Kidney capillary endothelial cell (primary cell): ENCODE measurements around the gene GRIP2.

ENCODE experiments used
- DNase-seq: peaks from one replicate; pipeline ENCODE4 v3.0.0-alpha.2; 2018; ENCODE audit warnings: low spot score

Gene GRIP2

DNA sequence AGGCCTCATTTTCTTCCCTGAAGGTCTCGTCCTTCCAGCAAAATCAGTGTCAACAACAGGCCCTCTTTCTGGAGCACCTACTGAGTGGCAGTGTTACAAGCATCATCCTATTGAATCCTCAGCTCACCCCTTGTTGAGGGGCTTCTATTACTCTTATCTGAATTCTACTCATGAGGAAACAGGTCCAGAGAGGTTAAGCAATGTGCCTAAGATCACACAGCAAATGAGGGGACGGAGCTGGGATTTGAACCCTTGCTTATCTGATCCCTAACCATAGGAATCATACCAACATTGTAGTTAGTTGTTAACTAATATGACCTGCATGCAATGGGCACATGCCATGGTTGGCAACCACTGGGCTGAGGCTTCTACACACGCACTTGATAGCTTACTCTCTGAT is 74.7 kb downstream of the GRIP2 start:
- no peak for DNase-seq

DNA sequence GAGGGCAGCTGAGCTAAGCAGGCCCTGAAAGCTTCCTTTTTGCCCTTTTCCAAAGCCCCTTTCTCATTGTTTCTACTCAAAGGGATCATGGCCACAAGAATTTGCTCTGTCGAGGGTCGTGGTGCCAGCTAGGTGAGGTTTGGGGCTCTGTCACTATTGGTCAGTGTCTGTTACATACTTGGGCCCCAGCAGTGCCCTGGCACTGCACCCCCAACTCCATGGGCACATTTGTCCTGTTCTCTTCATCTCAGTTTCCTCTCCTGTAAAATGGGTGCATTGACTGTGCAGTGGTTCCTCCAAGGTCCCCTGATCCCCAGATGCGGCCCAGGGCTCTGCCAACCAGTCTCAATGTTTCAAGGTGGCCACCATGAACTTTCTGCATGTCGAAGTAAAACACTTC is 75.6 kb downstream of the GRIP2 start:
- DNase-seq = no peak

DNA sequence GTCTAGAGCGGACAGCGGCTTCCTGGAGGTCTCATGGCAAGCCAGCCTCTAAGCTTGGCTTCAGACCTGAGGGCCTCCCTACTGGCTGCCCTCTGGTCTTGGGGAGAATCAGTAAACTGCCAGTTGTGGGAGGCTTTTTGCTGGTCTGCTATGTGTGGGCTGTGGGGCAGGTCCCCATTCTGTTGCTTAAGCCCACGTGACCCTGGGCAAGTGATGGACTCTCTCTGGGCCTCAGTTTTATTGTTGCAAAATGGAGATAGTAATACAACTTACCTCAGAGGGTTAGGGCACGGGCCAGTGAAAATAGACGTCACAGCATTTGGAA is 76.0 kb downstream of the GRIP2 start:
- DNase-seq = no peak

DNA sequence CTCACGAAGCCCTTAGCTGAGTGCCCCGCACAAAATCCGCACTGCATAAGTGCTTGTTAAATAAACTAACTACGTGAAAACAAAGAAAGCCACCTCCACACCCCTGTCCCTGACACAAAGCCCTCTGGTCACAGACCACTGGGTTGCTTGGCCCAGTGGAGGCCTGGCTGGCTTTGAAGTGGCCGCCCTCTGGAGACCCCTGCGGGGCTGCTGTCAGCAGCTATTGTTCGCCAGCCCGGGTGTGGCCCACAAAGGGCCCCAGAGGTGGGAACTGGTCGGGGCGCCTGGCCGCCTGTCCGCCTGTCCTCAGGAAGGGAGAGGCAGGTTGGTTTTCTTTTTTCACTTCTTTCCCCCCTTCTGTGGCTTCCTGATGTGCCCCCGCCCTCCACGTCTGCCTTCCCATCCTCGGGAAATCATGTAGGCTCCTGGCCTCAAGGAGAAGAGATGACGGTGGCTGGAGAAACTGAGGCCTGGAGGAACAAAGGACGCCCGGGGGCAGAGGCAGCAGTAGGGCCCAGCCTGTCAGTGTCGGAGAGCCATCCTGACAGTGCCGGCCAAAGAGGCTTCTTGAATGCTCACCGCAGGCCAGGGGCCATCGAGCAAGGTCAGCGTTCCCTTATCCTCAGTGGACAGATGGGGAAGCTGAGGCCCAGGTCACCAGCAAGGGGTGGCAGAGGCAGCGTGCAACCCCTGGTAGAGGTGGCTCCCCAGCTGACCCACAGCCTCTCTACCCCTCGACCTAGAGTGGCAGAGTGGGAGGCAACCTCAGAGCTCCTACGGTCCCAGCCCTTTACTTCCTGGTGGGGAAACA is 76.6 kb downstream of the GRIP2 start:
- DNase-seq = no peak

DNA sequence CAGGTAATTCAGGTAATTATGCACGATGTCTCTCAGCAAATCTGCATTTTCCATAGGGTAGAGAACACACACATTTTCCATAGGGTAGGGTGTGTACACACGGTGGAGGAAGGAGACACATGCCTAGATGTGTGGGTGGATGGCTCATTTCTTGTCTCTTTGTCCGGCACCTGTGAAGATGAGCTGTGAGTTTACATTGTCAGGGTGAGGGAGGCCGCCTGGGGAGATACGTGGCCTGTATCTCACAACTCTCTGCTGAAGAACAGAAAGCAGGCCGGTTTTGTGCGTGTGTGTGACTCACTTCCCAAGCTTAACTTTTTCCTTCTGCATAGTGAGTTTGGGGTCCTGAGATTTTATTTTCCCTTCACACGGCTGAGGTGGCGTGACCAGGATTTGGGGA is 77.4 kb downstream of the GRIP2 start:
- DNase-seq = no peak

DNA sequence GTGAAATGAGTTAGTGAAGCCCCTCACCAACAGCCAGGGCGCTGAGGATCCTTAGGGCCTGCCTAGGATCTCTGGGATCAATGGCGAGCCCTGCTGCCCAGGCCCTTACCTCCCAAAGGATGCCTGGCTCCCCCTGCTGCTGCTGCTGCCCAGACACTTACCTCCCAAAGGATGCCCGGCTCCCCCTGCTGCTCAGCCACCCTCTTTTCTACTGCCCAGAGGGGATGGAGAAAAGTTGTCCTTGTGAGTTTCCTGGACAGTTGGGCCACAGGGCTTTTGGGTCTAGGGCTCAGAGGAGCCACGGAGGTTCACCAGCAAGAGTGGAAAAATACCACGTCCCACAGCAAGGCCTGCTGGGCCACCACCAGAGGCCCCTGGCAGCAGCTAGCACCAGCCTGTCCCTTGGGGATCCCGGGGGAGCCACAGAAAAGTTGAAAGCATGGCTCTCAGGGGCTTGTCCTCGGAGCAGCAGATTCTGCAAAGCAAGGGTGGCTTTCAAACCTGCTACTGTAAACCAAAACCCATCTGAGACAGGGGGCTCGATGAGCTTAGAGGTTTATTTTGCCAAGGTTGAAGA is 78.3 kb downstream of the GRIP2 start:
- DNase-seq = peak; percentile 51

DNA sequence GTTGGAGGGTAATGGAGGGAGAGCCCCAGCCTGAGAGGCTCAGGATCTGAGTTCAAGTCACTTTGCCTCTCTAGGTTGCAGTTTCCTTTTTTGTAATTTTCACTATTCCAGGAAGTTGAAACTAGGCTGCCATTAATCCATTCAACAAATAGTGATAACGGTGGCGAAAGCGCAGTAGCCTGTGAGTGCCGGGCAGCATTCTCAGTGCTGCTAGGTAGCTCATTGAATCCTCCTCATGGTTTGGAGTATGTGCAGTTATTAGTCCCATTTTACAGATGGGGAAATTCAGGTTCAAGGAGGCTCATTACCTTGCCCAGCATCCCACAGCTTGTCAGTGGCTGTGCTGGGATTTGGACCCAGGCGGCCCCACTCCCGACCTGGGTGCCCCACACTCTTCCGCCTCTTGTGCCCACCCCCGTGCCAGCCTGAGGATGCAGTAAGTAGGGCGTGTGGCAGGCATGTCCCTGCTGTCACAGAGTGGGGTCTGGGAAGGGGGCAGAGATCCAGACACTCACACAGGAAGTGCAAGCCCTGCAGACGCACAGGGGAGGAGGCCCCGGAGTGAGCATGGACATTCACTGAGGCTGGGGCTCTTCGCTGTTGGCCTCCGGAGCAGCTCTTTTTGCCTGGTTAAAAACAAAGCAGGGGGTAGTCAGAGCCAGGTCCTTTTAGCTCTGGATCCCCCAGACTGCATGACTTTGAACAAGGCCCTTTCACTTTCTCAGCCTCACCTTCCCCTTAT is 79.0 kb downstream of the GRIP2 start:
- no peak for DNase-seq

DNA sequence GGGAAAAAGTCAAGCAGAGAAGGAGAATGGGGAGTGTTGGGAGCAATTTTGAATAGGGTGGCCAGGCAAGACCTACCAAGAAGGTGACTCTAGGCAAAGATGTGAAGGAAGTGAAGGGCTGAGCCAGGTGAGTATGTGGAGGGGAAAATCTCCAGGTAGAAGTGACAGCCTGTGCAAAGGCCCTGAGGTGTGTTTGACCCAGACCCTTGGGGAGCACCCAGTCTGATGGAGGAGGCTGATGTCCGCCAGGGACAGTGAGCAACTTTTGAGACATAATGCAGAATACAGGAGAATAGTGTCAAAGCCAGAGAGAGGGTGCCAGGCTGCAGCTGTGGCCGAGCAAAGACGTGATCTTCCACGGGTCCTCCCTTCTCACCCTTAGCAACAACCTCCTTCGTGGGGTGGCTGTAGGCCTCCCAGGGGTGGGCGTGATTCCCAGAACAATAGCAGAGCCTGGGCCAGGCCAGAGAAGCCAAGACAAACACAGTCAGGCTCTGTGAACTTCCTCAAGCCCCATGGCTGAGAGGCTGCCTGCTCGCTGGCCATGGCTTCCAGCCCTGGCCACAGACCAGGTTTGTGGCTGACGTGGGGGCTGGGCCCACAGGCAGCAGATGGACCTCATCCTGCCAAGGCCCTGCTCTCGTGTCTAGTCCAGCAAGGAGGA is 79.7 kb downstream of the GRIP2 start:
- peak; percentile 36 for DNase-seq

DNA sequence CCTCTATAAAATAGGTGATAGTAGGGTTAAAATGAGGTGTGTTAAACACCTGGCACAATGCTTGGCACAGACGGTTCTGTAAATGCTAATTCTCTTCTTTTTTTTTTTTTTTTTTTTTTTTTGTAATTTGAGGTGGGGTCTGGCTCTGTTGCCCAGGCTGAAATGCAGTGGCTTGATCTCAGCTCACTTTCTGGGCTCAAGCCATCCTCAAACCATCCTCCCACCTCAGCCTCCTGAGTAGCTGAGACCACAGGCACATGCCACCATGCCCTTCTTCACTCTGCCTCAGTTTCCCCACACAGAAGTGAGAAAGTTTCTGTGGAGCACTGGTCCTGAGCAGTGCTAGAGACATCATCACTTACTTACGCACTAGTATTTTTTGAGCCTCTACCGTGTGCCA is 80.4 kb downstream of the GRIP2 start:
- no peak for DNase-seq

DNA sequence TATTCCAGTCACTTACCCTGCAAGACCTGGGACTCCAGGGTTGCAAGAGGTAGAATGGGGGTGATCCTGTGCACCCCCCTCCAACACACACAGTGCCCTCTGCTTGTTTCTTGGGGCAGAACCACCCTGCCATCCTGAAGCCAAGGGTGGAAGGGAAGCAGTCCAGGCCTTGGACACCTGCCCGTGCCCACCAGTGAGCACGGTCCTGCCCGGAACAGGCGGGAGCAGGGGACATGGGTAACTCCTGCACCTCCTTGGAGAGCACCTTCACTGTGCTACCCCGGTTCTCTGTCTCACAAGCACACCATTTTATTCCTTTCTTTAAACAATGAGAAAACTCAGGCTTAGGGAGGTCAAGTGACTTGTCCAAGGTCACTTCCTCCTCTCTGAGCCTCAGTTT is 80.8 kb downstream of the GRIP2 start:
- DNase-seq = no peak

DNA sequence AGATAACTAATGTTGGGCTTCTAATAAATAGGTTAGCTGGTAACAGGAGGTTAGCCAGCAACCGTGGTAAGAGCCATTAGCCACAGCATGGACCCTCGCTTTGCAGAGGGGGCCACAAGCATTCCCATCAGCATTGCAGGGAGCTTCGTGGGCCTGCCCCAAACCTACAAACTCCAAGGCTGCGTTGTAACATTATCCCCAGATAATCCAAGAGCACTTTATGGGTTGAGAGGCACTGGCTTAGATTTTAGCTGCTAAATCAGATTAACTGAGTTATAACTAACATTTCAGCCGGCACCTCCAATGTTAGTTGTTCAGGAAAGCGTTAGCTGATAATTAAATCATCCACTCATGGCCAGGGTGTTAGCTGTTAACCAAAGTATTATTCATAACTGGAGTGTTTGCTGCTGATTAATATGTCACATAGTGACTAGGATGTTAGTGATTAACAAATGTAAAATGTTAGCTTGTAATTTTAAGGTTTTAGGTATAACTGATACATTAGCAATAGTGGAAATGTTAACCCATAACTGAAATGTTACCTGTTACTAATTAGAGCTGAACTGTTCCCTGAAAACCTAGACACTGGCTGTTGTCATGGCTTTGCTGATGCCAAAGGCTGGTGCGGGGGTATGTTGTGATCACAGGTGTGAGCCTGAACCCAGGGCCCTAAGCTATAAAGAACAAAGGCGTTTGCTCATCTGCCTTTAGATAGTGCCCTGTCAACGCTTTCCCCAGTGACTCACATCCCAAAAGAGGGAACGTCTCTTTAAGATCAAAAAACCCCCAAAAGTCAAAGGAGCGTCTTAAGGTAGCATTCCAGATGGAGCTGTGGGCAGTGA is 81.5 kb downstream of the GRIP2 start:
- no peak for DNase-seq

DNA sequence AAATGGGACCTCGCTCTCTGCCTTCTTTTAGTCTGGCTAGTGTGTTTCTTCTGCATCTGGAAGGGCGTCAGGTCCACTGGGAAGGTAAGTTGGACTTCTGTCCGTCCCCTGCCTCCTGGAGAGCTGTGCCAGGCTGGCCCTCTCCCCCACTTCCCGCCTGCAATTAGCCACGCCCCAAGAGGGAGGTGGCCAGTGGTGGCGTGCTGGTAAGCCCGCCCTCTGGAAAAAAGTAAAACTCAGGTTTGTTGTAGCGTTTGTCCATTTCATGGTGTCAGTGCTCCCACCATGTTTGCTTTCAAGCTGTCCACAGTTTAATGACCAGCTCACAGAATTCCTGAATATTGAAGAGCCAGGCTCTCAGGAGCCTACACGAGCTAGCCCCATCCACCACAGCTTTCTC is 82.1 kb downstream of the GRIP2 start:
- no peak for DNase-seq

DNA sequence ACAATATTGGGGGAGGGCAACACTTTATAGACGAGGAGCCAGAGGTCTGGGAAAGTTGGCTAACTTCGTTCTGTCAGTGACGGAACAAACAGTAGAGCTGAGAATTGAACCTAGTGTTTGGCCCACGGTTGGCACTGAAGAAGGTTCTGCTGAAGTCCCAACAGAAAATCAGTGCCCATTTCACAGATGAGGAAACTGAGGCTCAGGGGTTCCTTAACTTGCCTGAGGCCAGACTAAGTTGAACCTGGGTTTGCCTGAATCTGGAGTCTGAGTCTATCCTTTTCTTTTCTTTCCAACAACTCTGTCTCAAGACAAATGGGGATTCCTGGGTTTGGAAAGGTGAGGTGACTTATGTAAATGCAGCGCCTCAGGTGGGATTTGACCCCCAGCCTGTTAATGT is 82.7 kb downstream of the GRIP2 start:
- DNase-seq = no peak

DNA sequence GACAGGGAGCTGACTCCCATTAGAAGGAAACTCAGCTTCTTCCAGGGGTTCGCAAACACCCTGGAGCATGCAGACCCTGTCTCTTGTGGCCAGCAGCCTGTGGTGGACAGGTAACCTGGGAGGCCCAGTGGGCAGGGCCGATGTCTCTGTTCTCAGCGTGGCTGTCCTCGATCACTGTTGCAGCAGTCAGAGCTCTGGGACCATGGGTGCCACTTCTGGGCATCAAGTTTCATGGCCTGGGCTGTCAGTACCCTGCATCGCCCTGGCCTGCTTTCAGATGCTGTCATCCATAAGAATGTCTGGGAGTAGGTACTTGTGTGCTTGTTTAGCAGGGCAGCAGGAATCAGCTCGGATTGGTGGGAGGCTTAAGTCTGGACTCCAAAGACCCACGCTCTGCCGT is 83.3 kb downstream of the GRIP2 start:
- no peak for DNase-seq

DNA sequence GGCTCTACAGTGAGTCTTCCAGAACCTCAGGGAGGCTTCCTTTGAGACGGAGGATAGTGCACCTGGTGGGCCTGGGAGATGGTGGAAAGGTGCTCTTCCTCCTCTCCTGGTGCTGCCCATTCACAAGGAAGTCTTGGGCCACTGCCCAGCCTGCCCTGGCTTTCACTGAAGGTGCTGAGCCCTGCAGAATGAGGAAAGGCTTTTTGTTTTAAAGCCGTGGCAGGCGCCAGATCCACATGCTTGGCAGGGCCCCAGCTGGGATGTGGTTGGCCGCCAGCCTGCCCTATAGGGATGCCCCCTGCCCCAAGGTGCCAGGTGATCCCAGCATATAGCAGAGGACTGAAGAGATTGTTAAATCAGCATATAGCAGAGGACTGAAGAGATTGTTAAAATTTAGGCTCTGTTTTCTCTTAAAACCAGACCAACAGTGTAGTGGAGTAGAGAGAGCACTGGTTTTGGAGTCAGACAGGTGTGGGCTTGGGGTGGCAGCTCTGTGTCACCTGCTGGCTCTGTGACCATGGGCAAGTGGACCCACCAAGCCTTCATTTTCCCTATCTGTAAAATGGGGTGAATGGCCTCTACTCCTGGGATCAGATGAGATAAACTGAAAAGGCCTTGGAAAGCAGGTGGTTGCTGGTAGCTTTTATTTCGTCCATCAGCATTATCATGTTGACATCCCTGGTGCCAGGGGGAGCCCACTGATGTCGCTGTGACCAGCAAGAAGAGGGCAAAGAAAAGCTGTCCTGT is 84.4 kb downstream of the GRIP2 start:
- no peak for DNase-seq

DNA sequence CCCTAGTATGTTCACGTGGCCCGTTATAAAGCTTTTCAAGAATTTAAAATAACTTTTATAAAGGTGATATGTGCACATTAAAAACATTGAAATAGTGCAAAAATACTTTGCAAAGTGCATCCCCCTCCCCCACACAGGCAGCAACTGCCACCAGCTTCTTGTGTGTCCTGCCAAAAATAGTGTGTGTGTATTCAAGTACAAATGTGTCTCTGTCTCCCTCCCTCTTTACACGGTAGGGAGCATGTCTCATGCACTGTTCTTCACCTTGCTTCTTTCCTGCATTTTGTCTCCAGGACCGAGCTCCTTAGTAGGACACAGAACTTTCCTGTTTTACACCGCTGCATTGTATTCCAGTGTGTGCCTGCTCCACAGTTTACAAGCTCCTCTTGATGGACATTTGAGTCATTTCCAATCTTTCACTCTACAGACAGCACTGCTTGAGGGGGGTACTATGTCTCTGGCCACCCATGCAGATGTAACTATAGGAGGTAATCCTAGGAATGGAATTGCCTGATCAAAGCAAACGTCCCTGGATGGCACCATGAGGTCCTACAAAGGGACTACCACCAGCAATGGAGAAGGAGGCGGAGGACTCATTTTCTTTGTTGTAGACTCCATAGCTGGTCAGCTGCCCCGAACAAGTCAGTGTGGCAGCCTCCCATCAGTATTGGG is 85.4 kb downstream of the GRIP2 start:
- DNase-seq = no peak

DNA sequence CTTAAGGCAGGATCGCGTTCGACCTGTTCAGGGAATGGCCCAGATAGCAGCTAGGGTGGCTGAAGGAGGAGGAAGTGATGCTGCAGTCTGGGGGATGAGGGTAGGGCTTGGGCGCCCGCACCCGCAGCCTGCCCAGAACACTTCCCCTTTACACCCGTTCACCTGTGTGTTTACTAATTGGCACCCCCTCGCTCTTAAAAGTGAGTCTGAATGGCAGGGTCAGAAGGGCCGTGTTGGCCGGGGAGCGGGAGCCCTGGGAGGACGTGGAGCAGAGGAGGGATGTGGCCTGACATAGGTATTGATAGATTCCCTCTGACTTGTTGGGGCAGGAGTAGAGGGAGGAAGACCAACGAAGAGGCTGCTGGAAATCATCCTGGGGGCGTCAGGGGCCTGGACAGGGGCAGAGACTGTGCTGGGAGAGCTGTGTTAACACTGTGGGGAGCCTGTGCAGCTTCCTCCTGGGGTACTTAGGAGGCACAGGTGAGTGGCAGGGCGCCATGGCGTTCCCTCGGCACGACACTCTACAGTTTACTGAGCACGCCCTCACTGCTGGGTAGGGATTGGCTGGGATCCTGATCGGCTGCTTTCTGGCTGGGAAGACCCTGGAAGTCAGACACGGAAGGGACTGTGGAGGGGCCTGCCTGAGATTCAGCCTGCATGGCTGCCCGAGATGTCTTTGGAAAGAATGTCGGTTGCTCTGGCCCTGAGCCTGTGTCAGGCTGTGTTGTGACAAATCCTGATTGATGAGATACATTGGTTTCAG is 86.1 kb downstream of the GRIP2 start:
- no peak for DNase-seq

DNA sequence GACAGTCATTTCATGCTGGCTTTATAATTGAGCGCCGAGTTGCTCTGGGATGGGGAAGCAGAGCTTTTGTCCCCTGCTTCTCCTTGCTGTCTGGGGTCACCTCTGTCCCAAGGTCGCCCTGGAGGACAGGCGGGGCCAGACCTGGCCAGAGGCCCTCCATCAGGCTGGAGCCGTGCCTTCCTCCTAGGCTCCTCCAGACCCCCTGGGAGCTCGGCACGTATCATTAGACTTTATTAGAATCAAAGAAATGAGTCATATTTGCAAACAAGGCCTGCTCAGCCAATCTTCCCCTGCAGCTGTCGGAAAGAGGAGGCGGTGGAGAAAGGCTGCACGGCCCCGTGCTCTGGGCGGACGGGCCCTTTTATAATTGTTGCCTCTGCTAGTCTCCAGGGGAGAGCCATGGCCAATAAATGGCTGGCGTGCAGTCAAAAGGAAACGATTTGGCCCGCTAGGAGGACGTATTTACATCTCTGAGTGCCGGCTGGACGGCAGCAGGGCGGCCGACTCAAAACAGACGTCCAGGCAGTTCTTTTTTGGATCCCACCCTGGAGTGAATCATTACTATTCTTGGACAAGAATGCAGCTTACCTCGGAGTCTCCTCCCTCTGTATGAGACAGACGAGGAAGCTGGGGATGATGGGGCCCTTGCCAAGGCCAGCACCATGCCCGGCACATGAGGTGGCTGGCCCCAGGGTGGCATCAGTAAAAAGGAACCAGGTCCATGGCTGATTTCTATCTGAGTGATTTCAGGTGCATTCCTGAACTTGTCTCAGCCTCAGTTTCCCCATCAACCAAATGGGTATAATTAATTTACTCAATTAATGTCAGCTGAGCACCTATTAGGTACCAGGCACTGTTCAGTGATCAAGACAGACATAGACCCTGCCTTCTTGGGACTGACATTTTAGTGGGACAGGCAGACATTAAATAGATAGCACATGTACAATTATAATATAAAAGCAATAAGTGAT is 87.1 kb downstream of the GRIP2 start:
- peak; percentile 95 for DNase-seq
